ENCODE measurements around the gene PAWR. TPM values are rescaled to one million over a fixed set of nuclear protein-coding genes. Genes with fewer than 3 reads are reported as not detected.
A peak's percentile ranks its signal among the peaks of the same experiment; 100 is the strongest.

PAWR gene
- total and polyA plus RNA-seq, 2 donors (not counting 3 experiments of a cell fraction or from before 2014, with no cell fraction given): 18.3 to 154 TPM

GRCh38 chr12:79691511-79692248 is 916 bp upstream of the PAWR start:
- peak; percentile 66 for FAIRE-seq
- Histone ChIP-seq H4K20me1 (replicated peaks; ENCODE audit: control insufficient read depth, extremely low read depth, insufficient read depth, low read length) (no peaks in the 10 kb centered on the region), H3K79me2 (ENCODE audit: control insufficient read depth, insufficient read depth, low read length) (peaks cover 41% of the 10 kb centered on the region), H3K4me3 (replicated peaks in 1 of 3; ENCODE audit: insufficient read depth in 1 of 3, low read depth in 1 of 3, low read length in 3 of 3) (peak overlapping the region; percentile 59 to 96 (median 83)), H2AFZ (ENCODE audit: low read depth, low read length) (peak overlapping the region; percentile 78), H3K27ac (ENCODE audit: insufficient read depth, low read depth, low read length) (peak overlapping the region; percentile 85), H3K27me3 (ENCODE audit: control insufficient read depth in 2 of 2, insufficient read depth in 2 of 2, low read length in 2 of 2) (no peaks in the 10 kb centered on the region), H3K9me1 (replicated peaks; ENCODE audit: control insufficient read depth, extremely low read depth, insufficient read depth, low read length) (no peaks in the 10 kb centered on the region), H3K36me3 (ENCODE audit: control insufficient read depth in 2 of 2, extremely low read depth in 1 of 2, insufficient read depth in 2 of 2, low read length in 2 of 2) (no peaks in the 10 kb centered on the region), H3K9ac (replicated peaks; ENCODE audit: extremely low read depth, insufficient read depth, low read length) (peak overlapping the region; percentile 96), H3K9me3 (replicated peaks; ENCODE audit: control insufficient read depth, insufficient read depth, low read length) (no peaks in the 10 kb centered on the region), H3K4me2 (ENCODE audit: insufficient read depth, low read length) (peak overlapping the region; percentile 95), H3K4me1 (ENCODE audit: control insufficient read depth, extremely low read depth, insufficient read depth, low read length) (peaks cover 20% of the 10 kb centered on the region)
- peak; percentile 0 for TF ChIP-seq FOS (IDR thresholded peaks at IDR 0.05; ENCODE audit: borderline replicate concordance, insufficient read depth, low read length)
- no peak for TF ChIP-seq MYC (IDR thresholded peaks at IDR 0.05; ENCODE audit: low read depth, low read length)
- TSS peak; percentile 50 for BruUV-seq (replicated peaks)
- intact Hi-C loops (cut with micrococcal nuclease): loop anchor here (1.0 to 5.0 kb wide), 6 partner anchors 47 to 495 kb away; partner anchors contain the start of gene PPP1R12A
- CTCF ChIA-PET: interaction anchor here (1.1 to 2.9 kb wide), 5 partner anchors 22 to 271 kb away, joined by 3 to 14 read pairs (median 6); no protein-coding TSS in a partner anchor
- dilution Hi-C loops (cut with MboI; ENCODE audit: extremely low pct_ligation_motif_present, low sequenced_read_pairs): no loop called here
- POLR2A ChIA-PET: no interaction called here
- no peak for DNase-seq (ENCODE audit: low read depth, low spot score)

DNA sequence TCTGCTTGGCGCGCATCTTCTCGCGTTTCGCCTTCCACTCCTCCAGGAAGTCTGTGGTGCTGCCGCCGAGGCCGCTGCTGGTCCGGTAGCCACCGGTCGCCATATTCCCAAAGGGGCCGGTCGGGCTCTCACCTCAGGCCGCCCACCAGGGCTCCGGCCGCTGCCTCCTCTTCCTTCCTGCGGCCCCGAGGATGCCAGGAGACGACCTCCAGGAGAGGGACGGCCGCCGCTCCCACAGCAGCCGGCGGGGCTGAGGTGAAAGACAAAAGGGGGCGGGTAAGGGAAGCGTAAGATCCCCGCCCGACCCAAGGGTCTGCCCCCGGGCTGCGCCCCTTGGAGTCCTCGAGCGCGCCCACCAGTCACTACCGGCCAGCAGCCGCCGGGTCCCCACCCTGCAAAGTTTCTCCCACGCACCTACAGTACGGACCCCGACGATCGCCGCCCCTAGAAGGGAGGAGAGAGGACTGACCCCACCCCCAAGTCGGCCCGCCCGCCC is 574 bp downstream of the PAWR start:
- H3K4me3 ChIP-seq (replicated peaks in 1 of 3; ENCODE audit: insufficient read depth in 1 of 3, low read depth in 1 of 3, low read length in 3 of 3): peak overlapping the region; percentile 85 to 96 (median 88)
- POLR2A ChIA-PET: interaction anchor here (0.6 to 1.1 kb wide), 4 partner anchors 30 to 238 kb away, joined by 3 to 5 read pairs (median 3); no protein-coding TSS in a partner anchor
- H3K27me3 ChIP-seq (ENCODE audit: control insufficient read depth in 2 of 2, insufficient read depth in 2 of 2, low read length in 2 of 2): no peaks in the 10 kb centered on the region
- no peaks in the 10 kb centered on the region for H3K9me1 ChIP-seq (replicated peaks; ENCODE audit: control insufficient read depth, extremely low read depth, insufficient read depth, low read length)
- TF ChIP-seq GATA2 (IDR thresholded peaks at IDR 0.05; ENCODE audit: insufficient read depth, insufficient read length, low read depth, low read length): no peak
- TF ChIP-seq POLR2A (IDR thresholded peaks at IDR 0.05; ENCODE audit: low read depth, low read length): peak; percentile 71
- no peak for TF ChIP-seq MYC (IDR thresholded peaks at IDR 0.05; ENCODE audit: low read depth, low read length)
- TF ChIP-seq FOS (IDR thresholded peaks at IDR 0.05; ENCODE audit: borderline replicate concordance, insufficient read depth, low read length): no peak
- no peak for TF ChIP-seq EZH2 (IDR thresholded peaks at IDR 0.05; ENCODE audit: borderline replicate concordance, low read depth, low read length, severe bottlenecking)
- no peak for TF ChIP-seq POLR2AphosphoS5 (IDR thresholded peaks at IDR 0.05; ENCODE audit: insufficient read depth, low read depth, low read length)
- TF ChIP-seq, protein P1, sequence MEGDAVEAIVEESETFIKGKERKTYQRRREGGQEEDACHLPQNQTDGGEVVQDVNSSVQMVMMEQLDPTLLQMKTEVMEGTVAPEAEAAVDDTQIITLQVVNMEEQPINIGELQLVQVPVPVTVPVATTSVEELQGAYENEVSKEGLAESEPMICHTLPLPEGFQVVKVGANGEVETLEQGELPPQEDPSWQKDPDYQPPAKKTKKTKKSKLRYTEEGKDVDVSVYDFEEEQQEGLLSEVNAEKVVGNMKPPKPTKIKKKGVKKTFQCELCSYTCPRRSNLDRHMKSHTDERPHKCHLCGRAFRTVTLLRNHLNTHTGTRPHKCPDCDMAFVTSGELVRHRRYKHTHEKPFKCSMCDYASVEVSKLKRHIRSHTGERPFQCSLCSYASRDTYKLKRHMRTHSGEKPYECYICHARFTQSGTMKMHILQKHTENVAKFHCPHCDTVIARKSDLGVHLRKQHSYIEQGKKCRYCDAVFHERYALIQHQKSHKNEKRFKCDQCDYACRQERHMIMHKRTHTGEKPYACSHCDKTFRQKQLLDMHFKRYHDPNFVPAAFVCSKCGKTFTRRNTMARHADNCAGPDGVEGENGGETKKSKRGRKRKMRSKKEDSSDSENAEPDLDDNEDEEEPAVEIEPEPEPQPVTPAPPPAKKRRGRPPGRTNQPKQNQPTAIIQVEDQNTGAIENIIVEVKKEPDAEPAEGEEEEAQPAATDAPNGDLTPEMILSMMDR (IDR thresholded peaks at IDR 0.05; ENCODE audit: extremely low read depth in 1 of 2, insufficient read depth in 1 of 2, low read depth in 1 of 2, low read length in 2 of 2): peak in 1 of 2 donors; percentile 15
- TF ChIP-seq JUN (IDR thresholded peaks at IDR 0.05; ENCODE audit: borderline replicate concordance, insufficient read depth, insufficient read length, low read depth): no peak
- no peak for TF ChIP-seq MAX (IDR thresholded peaks at IDR 0.05; ENCODE audit: insufficient read depth, insufficient read length)
- H3K36me3 ChIP-seq (ENCODE audit: control insufficient read depth in 2 of 2, extremely low read depth in 1 of 2, insufficient read depth in 2 of 2, low read length in 2 of 2): no peaks in the 10 kb centered on the region
- DNase-seq (ENCODE audit: low read depth, low spot score): no peak
- no peaks in the 10 kb centered on the region for H4K20me1 ChIP-seq (replicated peaks; ENCODE audit: control insufficient read depth, extremely low read depth, insufficient read depth, low read length)
- H3K4me2 ChIP-seq (ENCODE audit: insufficient read depth, low read length): no peak overlapping the region
- no peaks in the 10 kb centered on the region for H3K9me3 ChIP-seq (replicated peaks; ENCODE audit: control insufficient read depth, insufficient read depth, low read length)
- peaks cover 56% of the 10 kb centered on the region for H3K79me2 ChIP-seq (ENCODE audit: control insufficient read depth, insufficient read depth, low read length)
- H3K4me1 ChIP-seq (ENCODE audit: control insufficient read depth, extremely low read depth, insufficient read depth, low read length): peaks cover 35% of the 10 kb centered on the region
- peak overlapping the region; percentile 85 for H3K27ac ChIP-seq (ENCODE audit: insufficient read depth, low read depth, low read length)
- BruUV-seq (replicated peaks): no TSS peak
- H3K9ac ChIP-seq (replicated peaks; ENCODE audit: extremely low read depth, insufficient read depth, low read length): peak overlapping the region; percentile 96
- intact Hi-C loops (cut with micrococcal nuclease): loop anchor here (1.0 to 5.0 kb wide), 6 partner anchors 133 to 497 kb away; no protein-coding TSS in a partner anchor
- dilution Hi-C loops (cut with MboI; ENCODE audit: extremely low pct_ligation_motif_present, low sequenced_read_pairs): no loop called here
- H2AFZ ChIP-seq (ENCODE audit: low read depth, low read length): peak overlapping the region; percentile 71
- no peak for FAIRE-seq
- CTCF ChIA-PET: interaction anchor here (1.0 to 2.9 kb wide), 9 partner anchors 21 to 270 kb away, joined by 3 to 14 read pairs (median 3); no protein-coding TSS in a partner anchor

All from endothelial cell of umbilical vein (primary cell).